A204.1 (cell line): ENCODE data around the gene C1QTNF9.
"Not testable (repeated sequence)": the region's sequence is repeated elsewhere in the genome, so short reads cannot be mapped to it uniquely, and the experiment has no call there.

Experiments
- FAIRE-seq: peaks from 2 replicates; lab custom pipeline; 2012; peaks lifted over from hg19 to GRCh38; lab: Jason Lieb, UNC

Gene C1QTNF9

DNA sequence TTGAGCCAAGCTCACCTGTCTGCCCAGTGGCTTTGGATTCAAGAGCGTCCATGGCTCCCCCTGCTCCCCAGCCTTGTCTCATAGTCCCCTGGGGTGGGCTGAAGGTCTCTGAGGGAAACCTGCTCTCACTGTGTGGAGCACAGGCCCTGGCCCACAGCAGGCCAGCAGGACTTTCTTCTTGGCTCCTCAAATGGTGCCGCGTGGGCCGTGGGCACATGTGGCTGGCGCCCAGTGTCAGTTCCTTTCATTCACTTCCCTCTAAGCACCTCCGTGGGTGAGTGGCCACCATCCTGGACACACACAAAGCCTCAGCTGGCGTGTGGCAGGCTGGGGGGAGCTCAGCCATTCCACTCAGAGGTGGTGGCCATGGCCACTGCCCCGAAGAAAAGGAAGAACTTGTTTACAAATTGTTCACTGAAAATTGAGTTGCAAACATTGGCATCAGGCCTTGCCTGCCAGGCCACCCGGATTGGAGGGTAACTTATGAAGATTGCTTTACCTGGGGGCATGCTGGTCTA, 53.1 kb downstream of the C1QTNF9 start:
- FAIRE-seq, result no peak

DNA sequence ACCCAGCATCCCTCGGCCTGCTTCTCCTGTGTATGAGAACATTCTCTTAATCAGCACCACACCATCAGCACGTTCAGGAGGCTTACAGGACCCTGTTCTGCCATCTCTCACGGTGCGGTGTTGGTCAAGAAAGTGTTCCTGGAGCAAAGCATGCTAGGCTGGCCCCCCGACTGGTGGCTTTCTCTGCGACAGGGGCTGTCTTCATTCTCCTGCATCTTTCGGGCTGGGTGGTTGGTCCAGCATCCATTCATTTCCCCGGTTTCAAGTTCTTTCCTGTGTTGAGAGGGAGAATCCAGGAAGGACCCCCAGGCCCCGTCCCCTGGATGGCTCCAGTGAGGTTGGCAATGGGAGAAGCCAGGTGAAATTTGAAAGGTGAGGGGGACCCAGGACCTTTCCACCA, 55.8 kb downstream of the C1QTNF9 start:
- FAIRE-seq, result no peak

DNA sequence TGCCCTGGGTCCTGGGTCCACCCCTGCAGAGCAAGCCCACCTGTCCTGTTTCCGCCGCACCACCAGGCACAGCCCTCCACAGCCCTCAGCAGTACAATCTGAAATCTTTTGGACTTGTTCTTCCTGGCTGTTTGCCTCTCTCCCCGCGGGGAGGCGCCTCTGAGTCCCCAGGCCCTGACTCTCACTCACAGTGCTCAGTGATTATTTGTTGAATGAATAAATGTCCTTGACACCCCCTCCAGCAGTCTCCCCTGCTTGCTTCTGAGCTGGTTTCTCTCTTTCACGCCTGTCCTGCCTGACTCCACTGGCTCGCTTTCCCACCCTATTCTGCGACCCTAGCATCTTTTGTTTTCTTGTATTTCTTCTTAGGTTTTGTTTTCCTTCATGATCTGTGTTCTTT, 56.9 kb downstream of the C1QTNF9 start:
- not testable (repeated sequence) for FAIRE-seq

DNA sequence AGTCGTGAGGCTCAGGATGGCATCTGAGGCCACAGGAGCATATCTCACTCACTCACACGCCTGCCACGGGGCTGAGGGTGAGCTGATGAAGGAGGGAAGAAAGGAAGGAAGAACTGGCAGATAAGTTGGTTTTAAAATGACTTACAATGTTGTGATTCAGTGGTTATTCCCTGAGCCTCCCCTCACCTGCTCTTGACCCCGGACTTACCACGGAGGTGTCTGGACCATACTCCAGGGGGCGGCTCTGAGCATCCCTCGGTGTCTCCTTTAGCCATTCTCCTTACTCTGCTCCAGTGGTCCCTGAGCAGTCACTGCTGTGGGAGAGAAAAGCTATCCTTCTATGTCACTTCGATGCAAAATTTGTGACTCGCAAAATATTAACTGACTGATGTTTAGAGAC, 61.9 kb downstream of the C1QTNF9 start:
- FAIRE-seq, result not testable (repeated sequence)
